Activated CD4-positive, alpha-beta T cell treated with anti-CD3 and anti-CD28 coated beads, Interleukin-2, amount 50 U/mL, for 16 hours (primary cell): ENCODE measurements around the gene SOD1.
"Not testable (repeated sequence)": the region's sequence is repeated elsewhere in the genome, so short reads cannot be mapped to it uniquely, and the experiment has no call there.

Source experiments
- DNase-seq: peaks from one replicate; pipeline ENCODE4 v3.0.0-alpha.2; 2020

Gene SOD1

DNA sequence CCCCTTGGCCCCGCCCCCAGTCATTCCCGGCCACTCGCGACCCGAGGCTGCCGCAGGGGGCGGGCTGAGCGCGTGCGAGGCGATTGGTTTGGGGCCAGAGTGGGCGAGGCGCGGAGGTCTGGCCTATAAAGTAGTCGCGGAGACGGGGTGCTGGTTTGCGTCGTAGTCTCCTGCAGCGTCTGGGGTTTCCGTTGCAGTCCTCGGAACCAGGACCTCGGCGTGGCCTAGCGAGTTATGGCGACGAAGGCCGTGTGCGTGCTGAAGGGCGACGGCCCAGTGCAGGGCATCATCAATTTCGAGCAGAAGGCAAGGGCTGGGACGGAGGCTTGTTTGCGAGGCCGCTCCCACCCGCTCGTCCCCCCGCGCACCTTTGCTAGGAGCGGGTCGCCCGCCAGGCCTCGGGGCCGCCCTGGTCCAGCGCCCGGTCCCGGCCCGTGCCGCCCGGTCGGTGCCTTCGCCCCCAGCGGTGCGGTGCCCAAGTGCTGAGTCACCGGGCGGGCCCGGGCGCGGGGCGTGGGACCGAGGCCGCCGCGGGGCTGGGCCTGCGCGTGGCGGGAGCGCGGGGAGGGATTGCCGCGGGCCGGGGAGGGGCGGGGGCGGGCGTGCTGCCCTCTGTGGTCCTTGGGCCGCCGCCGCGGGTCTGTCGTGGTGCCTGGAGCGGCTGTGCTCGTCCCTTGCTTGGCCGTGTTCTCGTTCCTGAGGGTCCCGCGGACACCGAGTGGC, at the start of gene SOD1:
Gene SOD1 (plus strand): TSS at position 158 of the 723 bp plus-strand sequence. CDS start 77 bp downstream, at position 235.
- DNase-seq: peak; percentile 96

DNA sequence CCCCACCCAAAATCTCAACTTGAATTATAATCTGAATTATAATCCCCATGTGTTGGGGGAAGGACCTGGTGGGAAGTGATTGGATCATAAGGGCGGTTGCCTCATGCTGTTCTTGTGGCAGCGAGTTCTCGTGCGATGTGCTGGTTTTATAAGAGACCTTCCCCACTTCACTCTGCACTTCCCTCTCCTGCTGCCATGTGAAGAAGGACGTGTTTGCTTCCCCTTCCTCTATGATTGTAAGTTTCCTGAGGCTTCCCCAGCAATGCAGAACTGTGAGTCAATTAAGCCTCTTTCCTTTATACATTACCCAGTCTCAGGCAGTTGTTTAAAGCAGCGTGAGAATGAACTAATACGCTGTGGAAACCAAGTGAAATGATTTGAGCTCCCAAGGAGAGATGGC, 48.0 kb upstream of the SOD1 start:
- no peak for DNase-seq

DNA sequence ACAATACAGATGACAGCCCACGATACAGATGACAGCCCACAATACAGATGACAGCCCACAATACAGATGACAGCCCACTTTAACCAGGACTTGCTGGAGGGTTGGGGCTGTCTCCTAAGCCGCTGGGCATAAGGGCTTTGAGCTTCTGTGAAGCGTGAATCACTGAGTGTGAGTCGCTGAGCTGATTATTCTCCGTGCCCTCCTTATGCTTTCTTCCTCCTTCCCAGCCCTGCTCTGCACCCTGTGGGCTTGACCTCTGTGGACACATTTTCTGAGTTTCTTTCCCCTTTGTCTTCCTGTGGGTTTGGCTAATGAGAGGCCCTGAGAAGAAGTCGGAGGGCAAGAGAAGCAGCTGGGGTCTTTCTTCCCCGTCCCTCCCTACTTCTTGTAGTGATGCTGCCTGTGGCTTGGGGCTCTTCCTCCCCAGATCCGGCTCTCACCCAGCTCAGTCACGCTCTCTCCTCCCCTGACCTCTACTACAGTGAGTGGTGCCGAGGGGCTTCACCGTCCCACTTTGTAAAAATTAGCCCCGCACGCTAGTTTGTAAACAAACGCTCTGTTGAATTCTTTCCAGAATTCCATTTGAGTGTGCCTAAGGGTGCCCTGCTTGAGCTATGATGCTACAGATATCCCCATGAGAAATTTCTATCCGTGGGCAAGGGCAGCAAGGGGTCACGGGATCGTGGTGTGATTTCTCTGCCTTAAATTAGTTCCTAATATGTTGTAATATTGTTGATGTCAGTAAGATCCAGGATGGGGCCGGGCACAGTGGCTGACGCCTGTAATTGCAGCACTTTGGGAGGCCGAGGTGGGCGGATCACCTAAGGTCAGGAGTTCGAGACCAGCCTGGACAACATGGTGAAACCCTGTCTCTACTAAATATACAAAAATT, 46.4 kb upstream of the SOD1 start:
- no peak for DNase-seq

DNA sequence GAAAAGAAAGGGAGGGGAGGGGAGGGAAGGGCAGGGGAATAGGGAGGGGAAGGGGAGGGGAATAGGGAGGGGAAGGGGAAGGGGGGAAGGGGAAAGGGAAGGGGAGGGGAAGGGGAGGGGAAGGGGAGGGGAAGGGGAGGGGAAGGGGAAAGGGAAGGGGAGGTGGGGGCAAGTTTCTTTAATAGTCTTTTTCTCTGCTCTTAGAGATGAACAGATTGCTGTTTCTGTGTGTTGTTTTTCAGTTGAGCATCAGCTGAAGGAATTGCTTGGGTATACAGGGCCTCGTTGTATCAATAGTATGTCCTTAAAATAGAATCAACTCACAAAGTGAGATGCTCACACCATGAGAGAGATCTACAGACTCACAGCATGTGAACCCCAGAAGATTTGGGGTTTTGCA, 44.8 kb upstream of the SOD1 start:
- no peak for DNase-seq

DNA sequence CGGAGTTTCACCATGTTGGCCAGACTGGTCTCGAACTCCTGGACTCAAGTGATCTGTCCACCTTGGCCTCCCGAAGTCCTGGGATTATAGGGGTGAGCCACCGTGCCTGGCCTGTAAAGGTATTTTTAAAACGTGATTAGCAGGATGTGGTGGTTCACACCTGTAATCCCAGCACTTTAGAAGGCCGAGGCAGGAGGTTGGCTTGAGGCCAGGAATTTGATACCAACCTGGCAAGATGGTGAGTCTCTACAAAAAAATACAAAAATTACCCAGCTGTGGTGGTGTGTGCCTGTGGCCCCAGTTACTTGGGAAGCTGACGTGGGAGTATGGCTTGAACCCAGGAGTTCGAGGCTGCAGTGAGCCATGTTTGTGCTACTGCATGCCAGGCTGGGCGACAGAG, 43.3 kb upstream of the SOD1 start:
- no peak for DNase-seq

DNA sequence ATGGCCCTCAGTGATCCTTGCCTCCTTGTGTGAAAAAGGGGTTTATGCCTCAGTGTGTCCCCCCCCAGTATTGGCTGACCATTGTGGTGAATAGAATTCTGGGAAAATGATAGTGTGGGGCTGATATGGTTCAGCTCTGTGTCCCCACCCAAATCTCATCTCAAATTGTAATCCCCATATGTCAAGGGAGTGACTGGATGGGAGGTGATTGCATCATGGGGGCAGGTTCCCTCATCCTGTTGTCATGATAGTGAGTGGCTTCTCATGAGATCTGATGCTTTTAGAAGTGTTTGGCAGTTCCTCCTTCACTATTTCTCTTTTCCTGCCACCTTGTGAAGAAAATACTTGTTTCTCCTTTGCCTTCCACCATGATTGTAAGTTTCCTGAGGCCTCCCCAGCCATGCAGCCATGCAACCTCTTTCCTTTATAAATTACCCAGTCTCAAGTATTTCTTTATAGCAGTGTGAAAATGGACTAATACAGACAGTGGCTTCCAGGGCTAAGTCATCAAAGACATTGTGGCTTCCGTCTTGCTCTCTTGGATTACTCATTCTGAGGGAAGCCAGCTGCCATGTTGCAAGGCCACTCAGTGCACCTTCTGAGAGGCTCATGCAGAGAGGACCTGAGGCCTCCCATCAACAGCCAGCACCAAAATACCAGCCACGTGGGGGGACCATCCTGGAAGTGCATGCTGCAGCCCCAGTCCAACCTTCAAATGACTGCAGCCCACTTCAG, 40.6 kb upstream of the SOD1 start:
- DNase-seq: peak; percentile 41

DNA sequence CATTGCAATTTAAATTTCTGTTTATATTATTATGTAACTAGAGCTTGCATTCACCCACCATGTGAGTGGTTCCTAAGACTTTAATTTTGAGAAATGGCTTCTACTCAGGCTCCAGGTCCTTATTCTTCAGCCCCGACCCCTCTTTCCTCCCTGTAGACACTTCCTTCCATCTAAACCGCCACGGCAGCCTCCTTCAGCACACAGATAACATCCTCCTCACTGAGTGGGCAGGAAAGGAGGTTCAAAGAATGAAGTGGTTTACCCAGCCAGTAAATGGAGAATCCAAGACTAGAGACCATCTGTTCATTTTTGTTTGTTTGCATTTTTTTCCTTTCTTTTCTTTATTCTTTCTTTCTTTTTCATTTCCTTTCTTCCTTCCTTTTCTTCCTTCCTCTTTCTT, 37.1 kb upstream of the SOD1 start:
- DNase-seq: no peak

DNA sequence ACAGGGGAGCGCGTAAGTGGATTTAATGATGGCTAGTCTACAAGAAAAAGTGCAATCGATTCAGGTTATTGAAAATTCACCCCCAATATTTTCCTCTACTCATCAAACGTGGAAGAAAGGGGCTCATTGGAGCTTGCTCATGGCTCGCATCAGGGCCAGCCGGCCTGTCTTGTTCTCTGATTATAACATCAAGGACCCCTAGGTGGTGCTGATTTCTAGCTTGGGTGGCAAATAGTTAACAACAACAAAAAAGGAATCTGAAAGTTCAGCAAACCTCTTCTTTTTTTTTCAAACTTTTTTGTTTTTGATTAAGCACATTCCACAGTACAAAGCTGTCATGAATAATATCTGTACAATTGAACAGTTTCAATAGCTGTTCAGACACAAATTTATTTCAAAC, 35.8 kb upstream of the SOD1 start:
- no peak for DNase-seq

DNA sequence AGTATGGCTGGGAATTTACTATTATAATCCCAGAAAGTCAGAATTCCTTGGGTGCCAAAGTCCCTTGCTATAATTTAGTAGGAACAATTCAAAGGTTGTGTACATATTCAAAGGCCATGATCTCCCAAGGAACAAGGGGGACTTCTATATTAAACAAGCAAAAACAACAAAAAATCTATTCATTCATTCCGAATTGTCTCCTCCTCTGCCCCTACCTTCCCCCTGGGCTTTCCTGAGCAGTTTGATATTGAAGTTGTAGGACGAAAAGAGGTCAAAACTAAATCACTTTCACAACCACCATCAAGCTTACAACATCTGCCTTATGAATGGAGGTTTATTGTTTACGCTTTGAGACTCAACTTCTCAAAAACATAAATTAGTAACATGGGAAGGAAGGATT, 35.3 kb upstream of the SOD1 start:
- DNase-seq: no peak

DNA sequence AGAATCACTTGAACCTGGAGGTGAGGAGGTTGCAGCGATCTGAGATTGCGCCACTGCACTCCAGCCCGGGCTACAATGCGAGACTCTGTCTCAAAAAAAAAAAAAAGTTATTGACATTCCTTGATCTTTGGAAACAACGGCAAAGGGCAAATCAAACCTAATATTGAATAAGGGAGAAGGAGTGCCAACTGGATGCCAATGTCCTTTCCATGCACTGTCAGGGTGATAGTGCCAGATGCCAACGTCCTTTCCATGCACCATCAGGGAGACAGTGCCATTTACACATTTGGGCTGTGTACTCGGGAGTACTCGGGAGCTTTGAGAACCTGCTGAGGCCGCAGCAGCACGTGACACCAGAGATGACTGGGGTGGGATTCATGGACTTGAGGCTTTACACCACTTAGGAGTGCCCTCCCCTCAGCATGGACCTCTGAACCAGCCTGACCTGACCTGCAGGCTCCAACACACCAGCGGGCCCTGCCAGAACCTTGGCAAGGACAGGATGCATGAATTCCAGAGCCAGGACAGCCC, 34.5 kb upstream of the SOD1 start:
- no peak for DNase-seq

DNA sequence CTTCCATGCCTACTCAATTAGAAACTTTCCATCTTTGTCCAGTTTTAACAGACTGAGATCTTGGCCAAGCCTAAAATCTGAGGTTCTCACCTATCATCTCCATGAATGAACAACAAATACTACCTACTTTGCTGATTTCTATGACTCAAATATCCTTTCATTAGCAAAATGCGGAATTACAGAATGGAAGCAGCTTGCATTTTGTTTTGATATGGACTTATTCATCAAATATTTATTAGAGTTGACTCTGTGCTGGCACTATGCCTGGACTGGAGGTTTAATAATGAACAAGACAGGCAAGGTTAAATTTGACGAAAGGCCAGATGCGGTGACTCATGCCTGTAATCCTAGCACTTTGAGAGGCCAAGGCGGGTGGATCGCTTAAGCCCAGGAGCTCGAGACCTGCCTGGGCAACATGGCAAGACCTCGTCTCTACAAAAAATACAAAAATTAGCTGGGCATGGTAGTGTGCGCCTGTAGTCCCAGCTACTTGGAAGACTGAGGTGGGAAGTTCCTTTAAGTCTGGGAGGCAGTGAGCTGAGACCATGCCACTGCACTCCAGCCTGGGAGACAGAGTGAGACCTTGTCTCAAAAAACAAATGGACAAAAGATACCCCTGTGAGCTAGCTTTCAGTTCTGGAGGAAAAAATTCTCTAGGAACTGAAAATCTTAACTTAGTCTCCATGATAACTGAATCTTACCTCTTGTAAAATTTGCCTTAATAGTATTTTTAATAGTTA, 29.4 kb upstream of the SOD1 start:
- DNase-seq: no peak

DNA sequence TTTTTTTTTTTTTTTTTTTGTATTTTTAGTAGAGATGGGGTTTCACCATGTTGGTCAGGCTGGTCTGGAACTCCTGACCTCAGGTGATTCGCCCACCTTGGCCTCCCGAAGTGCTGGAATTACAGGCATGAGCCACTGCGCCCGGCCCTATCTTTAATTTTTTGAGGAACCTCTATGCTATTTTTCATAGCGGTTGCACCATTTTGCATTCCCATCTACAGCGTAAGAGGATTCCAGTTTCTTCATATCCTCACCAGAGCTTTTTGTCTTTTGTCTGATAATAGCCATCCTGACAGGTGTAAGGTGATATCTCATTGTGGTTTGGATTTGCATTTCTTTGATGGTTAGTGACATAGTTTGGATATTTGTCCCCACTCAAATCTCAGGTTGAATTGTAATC, 27.6 kb upstream of the SOD1 start:
- DNase-seq: not testable (repeated sequence)

DNA sequence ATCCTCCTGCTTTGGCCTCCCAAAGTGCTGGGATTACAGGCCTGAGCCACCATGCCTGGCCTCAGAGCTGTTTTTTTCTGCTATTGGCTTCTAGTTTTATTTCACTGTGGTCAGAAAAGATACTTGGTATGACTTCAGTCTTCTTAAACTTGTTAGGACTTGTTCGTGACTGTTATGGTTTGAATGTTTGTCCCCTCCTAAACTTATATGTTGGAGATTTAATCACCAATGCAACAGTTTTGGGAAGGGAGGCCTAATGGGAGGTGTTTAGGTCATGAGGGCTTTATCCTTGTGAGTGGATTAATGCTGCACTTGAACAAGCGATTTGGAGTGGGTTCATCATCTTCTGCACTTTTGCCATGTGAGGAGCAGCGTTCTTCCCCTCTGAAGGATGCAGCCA, 24.5 kb upstream of the SOD1 start:
- no peak for DNase-seq

DNA sequence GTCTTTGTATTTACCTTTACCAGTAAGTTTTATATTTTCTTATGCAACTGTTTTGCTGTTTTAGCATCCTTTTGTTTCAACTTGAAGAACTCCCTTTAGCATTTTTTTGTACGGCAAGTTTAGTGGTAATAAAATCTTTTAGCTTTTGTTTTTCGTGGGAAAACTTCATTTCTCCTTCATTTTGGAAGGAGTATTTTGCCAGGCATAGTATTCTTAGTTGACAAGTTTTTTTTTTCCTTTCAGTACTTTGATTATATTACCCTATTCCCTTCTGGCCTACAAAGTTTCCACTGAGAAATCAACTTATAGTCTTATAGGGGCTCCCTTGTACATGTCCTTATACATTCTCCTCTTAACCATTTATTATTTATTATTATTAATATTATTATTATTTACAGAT, 22.6 kb upstream of the SOD1 start:
- no peak for DNase-seq

DNA sequence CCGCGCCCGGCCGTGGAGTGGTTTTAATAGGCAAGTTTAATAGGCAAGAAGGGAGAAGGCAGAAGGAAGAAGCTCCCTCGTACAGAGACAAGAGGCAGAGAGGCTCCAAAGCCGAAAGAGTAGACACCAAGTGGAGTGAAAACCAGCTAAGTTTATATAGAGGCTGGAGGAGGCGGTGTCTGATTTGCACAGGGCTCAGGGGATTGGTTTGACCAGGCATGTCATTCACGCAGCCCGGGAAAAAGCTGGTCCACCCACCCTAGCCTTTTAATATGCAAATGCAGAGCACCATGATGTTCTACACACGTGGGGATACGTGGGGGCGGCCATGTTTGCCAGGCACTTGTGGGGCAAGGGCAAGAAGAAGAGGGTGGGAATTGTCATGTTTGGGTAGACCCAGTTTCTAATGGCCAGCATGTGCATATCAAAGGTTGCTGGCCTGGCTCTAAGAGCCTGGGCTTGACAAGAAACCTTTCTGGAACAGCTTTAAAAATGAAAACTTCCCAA, 18.0 kb upstream of the SOD1 start:
- no peak for DNase-seq

DNA sequence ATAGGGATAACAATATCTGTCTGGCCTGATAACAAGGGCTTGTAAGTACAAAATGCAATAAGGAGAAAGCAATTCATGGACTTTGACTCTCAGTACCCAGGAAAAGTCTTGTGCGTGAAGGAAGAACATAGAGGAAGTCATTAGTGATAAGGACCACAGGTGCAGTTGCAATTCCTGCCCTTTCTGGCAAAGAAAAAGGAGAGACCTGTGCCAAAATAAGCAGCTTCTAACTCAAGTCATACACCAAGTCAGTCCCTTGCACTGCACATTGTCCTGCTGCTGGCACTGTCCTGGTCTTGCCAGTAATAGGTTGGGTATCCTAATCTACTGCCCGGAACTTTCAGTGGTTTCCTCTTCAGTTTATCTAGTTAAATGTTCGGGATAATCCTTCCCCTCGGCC, 14.8 kb upstream of the SOD1 start:
- DNase-seq: no peak

DNA sequence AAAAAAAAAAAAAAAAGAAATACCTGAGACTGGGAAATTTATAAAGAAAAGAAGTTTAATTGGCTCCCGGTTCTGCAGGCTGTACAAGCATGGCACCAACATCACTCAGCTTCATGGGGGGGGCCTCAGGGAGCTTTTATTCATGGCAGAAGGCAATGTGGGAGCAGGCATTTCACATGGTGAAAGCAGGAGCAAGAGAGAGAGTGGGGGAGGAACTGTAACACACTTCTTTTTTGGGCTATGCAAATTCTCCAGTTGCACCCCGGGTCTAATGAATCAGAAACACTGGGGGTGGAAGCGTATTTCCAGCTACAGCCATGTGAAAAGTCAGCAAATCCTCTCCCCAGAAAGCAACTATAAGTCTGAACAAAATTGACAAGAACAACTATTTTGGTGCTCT, 11.8 kb upstream of the SOD1 start:
- DNase-seq: no peak

DNA sequence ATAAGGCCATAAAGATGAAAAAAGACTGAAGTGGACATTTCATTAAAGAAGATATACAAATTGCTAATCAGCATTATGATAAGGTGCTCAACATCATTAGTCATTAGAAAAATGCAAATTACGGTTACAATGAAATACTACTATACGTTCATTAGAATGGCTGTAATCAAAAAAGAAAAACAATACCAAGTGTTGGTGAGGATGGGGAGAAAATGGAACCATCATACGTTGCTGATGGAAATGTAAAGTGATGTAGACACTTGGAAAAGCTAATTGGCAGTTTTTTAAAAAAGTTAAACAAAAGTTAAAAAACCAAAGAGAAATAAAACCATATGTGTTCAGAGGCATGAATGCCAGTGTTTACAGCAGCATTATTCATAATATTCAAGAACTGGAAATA, 8.6 kb upstream of the SOD1 start:
- no peak for DNase-seq

DNA sequence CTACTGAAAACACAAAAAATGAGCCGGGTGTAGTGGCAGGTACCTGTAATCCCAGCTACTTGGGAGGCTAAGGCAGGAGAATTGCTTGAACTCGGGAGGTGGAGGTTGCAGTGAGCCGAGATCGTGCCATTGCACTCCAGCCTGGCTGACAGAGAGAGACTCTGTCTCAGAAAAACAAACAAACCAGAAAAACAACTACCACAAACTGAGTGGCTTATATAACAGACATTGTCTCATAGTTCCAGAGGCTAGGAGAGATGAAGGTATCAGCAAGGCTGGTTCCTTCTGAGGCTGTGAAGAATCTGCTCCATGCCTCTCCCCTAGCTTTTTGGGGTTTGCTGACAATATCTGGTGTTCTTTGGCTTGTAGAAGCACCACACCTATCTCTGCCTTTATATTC, 8.0 kb upstream of the SOD1 start:
- DNase-seq: not testable (repeated sequence)

DNA sequence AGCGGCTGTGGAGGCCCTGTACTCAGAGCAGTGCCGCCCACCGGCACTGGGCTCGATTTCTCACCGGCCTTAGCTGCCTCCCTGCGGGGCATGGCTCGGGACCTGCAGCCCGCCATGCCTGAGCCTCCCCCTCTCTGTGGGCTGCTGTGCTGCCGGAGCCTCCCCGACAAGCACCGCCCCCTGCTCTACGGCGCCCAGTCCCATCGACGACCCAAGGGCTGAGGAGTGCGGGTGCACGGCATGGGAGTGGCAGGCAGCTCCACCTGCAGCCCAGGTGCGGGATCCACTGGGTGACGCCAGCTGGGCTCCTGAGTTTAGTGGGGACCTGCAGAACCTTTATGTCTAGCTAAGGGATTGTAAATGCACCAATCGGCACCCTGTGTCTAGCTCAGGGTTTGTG, 5.2 kb upstream of the SOD1 start:
- no peak for DNase-seq

DNA sequence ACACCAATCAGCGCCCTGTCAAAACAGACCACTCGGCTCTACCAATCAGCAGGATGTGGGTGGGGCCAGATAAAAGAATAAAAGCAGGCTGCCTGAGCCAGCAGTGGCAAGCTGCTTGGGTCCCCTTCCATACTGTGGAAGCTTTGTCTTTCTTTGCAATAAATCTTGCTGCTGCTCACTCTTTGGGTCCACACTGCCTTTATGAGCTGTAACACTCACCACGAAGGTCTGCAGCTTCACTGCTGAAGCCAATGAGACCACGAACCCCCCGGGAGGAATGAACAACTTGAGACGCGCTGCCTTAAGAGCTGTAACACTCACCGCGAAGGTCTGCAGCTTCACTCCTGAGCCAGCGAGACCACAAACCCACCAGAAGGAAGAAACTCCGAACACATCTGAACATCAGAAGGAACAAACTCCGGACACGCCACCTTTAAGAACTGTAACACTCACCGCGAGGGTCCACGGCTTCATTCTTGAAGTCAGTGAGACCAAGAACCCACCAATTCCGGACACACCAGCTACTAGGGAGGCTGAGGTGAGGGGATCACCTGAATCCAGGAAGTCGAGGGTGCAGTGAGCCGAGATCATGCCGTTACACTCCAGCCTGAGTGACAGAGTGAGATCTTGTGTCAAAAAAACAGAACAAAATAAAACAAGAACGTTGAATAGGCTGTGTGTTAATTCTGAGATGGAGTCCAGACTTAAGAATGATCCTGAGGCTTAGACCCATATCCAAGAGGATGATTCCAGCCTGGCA, 4.5 kb upstream of the SOD1 start:
- DNase-seq: not testable (repeated sequence)
